Ovary (tissue), 9 donors: Measurements from ENCODE around the gene RAC2. TPM values are rescaled to one million over a fixed set of nuclear protein-coding genes. Genes with fewer than 3 reads are reported as not detected.
A peak's percentile ranks its signal among the peaks of the same experiment; 100 is the strongest.

Experiments used
- DNase-seq, 5 donors: peaks; one replicate each; pipeline ENCODE4 v3.0.0-alpha.2; 2019 to 2020
- H3K27ac ChIP-seq, 2 donors: fragments of 200-600 bp; one replicate each; pipeline versions ENCODE4 v1.5.1 to v1.8.0; 2019 to 2022
- H3K27me3 ChIP-seq: fragments of 200-600 bp; one replicate; pipeline ENCODE4 v1.8.0; 2022
- H3K36me3 ChIP-seq: fragments of 200-600 bp; sonication (generic); one replicate; pipeline ENCODE4 v1.5.1; 2019
- H3K4me1 ChIP-seq: one replicate; pipeline ENCODE4 v1.8.1; 2013; ENCODE audit warnings: mild to moderate bottlenecking, moderate library complexity; ENCODE audit not compliant: insufficient read depth
- H3K4me3 ChIP-seq: fragments of 200-600 bp; sonication (generic); one replicate; pipeline ENCODE4 v1.5.1; 2017
- H3K9me3 ChIP-seq, 2 donors: fragments of 200-600 bp in 1 of 2; sonication (generic) in 1 of 2; one replicate each; pipeline versions ENCODE4 v1.5.1 to v1.8.1; 2013 to 2019; ENCODE audit warnings: mild to moderate bottlenecking in 1 of 2, moderate library complexity in 1 of 2
- EP300 ChIP-seq: sonication (generic); formaldehyde crosslinking; IDR thresholded peaks from one replicate; pipeline ENCODE4 v1.6.1; 2017; ENCODE audit warnings: antibody characterized with exemption
- POLR2A ChIP-seq: fragments of 450-650 bp; IDR thresholded peaks from one replicate; pipeline ENCODE4 v1.6.1; 2017; ENCODE audit warnings: antibody characterized with exemption, mild to moderate bottlenecking, moderate library complexity
- WGBS, 3 donors: extraction: QIAGEN DNeasy Blood & Tissue Kit in 1 of 3; methylation state at CpG; one replicate each; pipeline versions ENCODE4 v1.1.5 to v1.1.7; 2013 to 2017; 5-methylcytosine and 5-hydroxymethylcytosine counted together
- intact Hi-C, 4 donors: fragments of 100-400 bp; cut with DNase I; formaldehyde crosslinking; loops; one replicate each; pipeline versions ENCODE4 v1.11.0 to v1.15.1; 2022 to 2023
- polyA plus RNA-seq, 2 donors: library from polyadenylated mRNA; stranded (reverse); fragments of 200-250 nt in 1 of 2; fragments of 350-450 nt in 1 of 2; fragmentation: Illumina TruSeq in 1 of 2; extraction: RNeasy Lipid Tissue Mini Kit (QIAGEN cat#74804) in 1 of 2; gene quantifications; one replicate each; pipeline ENCODE4 v1.2.3, GENCODE V29; 2013 to 2014
- total RNA-seq, 7 donors: library from RNA; depleted of rRNA in 2 of 7; stranded (reverse); fragments of >200 nt in 2 of 7; fragmentation: NEBNext Ultra II Directional in 3 of 7; extraction: Animal tissue kit (Norgen Biotek cat#: 25700) in 3 of 7; gene quantifications; one replicate each; pipeline versions ENCODE4 v1.1.0 to v1.2.4, GENCODE V29; 2016 to 2023
- TF ChIP-seq, protein P1 (sequence below), 3 donors: fragments of 450-650 bp in 2 of 3; fragments of 200-600 bp in 1 of 3; IDR thresholded peaks; one replicate each; pipeline versions ENCODE4 v1.5.1 to v1.8.0; 2016 to 2022; ENCODE audit warnings: antibody characterized with exemption in 3 of 3, mild to moderate bottlenecking in 1 of 3
- donor health status: DM: no; HTN: no; CAD: no; lungs with moderate emphysema.
- donor health status: DM: no; HTN: no; CAD: no.
- donor health status: Bipolar disorder and iron deficiency.
- donor health status: DM: yes; HTN: yes; CAD: no.
- donor health status: DM: no; HTN: no; CAD: no.
- donor health status: DM: yes; HTN: yes; CAD: no.

Gene RAC2
- total and polyA plus RNA-seq, 9 donors: 2.3 to 18.4 (median 6.0) TPM

DNA sequence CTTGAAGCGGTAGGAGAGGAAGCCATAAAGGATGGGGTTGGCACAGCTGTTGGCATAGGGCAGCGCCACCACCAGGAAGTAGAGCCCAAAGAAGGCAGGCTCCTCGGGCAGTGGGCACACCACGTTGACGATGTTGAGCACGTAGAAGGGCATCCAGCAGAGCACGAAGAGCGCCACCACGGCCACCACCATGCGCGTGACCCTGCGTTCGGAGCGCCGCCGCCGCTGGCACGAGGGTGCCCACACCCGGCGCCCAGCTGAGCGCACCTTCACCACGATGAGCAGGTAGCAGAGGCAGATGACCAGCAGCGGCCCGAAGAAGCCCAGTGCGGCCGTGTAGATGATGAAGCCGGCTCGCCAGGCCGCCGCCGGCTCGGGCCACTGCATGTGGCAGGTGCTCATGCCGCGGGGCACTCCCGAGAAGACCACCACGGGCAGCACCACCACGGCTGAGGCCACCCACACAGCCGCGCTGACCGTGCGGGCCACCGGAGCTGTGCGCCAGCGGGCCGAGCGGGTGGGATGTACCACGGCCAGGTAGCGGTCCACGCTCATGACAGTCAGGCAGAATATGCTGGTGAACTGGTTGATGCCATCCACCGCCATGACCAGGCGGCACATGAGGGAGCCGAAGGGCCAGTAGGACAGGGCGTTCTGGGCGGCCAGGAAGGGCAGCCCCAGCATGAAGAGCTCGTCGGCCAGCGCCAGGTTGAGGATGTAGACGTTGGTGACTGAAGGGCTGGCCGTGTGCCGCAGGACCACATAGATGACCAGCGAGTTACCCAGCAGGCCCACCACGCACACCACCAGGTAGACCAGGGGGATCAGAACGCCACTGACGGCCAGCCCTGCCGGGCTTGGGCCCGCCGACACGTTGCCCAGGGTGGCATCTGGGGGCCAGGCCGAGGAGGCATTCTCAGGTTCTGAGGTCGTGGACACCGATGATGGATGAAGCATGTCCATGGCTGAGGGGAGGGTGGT lies 36.9 kb downstream of the RAC2 start:
- Histone ChIP-seq H3K9me3 (no peaks in the 10 kb centered on the region), H3K4me3 (no peak overlapping the region), H3K4me1 (peaks cover 4% of the 10 kb centered on the region), H3K36me3 (no peaks in the 10 kb centered on the region), H3K27ac (no peak overlapping the region), H3K27me3 (no peaks in the 10 kb centered on the region)
- peak in 3 of 5 donors; percentile 14 to 28 (median 18) for DNase-seq
- 89 to 93% (median 92%) methylated on average over 70 to 71 of the region's 71 CpGs for WGBS, 3 donors
- TF ChIP-seq, protein P1, sequence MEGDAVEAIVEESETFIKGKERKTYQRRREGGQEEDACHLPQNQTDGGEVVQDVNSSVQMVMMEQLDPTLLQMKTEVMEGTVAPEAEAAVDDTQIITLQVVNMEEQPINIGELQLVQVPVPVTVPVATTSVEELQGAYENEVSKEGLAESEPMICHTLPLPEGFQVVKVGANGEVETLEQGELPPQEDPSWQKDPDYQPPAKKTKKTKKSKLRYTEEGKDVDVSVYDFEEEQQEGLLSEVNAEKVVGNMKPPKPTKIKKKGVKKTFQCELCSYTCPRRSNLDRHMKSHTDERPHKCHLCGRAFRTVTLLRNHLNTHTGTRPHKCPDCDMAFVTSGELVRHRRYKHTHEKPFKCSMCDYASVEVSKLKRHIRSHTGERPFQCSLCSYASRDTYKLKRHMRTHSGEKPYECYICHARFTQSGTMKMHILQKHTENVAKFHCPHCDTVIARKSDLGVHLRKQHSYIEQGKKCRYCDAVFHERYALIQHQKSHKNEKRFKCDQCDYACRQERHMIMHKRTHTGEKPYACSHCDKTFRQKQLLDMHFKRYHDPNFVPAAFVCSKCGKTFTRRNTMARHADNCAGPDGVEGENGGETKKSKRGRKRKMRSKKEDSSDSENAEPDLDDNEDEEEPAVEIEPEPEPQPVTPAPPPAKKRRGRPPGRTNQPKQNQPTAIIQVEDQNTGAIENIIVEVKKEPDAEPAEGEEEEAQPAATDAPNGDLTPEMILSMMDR (IDR thresholded peaks at IDR 0.05): no peak
- TF ChIP-seq EP300: no peak
- intact Hi-C loops: loop anchor here in 2 of 4 donors (5.0 to 10.0 kb wide), 2 partner anchors 40 to 432 kb away; partner anchors contain the start of gene IFT27 (in 1 of the 2)

DNA sequence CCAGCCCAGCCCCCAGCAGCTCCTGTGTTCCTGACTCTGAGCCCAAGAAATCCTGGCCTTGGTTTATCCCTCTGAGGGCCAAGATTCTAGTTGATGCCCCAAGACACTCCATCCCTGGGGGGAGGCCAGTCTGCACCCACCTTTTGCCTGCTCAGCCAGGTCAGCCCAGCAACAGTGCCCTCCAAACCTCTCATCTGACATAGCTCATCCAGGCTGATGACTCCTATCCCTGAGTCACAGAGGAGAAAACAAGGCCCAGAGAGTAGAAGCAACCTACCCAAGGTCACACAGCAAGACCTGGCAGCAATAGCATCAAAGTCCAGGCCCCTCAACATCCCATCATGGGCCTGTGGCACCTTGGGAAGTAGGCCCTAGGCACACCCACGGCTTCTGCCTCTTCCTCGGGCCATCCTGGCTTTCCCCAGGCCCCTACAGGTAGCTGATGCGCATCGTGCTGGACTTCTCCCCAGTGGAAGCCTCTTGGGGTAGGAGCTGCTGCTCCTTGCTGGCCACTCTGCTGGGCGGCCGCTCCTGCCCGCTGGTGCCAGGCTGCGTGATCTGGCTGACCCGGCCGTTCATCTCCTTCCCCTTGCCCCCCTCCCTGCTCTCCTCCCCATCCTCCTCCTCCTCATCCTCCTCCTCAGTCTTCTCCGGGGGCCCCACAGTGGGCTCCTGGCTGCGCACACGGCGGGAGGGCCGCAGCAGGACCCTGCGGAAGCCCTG lies 37.8 kb downstream of the RAC2 start:
- WGBS, 3 donors: 80 to 83% (median 82%) methylated on average over 16 of the region's 16 CpGs
- no peak for TF ChIP-seq POLR2A
- no peak for TF ChIP-seq EP300
- intact Hi-C loops: loop anchor here in 2 of 4 donors (5.0 to 10.0 kb wide), 2 partner anchors 39 to 431 kb away; partner anchors contain the start of gene IFT27 (in 1 of the 2)

DNA sequence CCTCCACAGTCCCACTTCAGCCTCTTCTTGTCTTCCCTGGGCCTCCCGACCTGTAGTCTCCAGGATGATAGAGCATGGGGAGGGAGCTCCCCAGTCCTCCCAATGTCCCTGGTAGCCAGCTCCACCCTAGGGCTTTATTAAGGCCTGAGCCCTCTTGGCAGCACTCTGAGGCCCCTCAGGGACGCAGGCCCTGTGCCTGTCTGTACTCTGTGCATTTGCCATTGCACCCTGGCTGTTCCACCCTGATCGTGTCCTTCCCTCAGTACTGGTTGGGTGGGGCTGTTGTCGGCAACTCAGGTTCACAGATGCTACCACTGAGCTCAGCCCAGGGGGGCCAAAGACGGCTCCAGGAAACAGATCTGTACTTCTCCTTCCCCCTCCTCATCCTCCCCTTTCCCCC lies 39.0 kb downstream of the RAC2 start:
- Histone ChIP-seq H3K27ac (no peak overlapping the region), H3K27me3 (no peaks in the 10 kb centered on the region)
- intact Hi-C loops: loop anchor here in 2 of 4 donors (5.0 to 10.0 kb wide), 2 partner anchors 38 to 430 kb away; partner anchors contain the start of gene IFT27 (in 1 of the 2)

More for the DNA sequence above, 37.8 kb downstream of the RAC2 start:
- H3K4me1 ChIP-seq: peaks cover 3% of the 10 kb centered on the region
- no peak overlapping the region for H3K27ac ChIP-seq
- H3K27me3 ChIP-seq: no peaks in the 10 kb centered on the region
- no peaks in the 10 kb centered on the region for H3K9me3 ChIP-seq
- DNase-seq: no peak
- no peaks in the 10 kb centered on the region for H3K36me3 ChIP-seq
- no peak overlapping the region for H3K4me3 ChIP-seq

DNA sequence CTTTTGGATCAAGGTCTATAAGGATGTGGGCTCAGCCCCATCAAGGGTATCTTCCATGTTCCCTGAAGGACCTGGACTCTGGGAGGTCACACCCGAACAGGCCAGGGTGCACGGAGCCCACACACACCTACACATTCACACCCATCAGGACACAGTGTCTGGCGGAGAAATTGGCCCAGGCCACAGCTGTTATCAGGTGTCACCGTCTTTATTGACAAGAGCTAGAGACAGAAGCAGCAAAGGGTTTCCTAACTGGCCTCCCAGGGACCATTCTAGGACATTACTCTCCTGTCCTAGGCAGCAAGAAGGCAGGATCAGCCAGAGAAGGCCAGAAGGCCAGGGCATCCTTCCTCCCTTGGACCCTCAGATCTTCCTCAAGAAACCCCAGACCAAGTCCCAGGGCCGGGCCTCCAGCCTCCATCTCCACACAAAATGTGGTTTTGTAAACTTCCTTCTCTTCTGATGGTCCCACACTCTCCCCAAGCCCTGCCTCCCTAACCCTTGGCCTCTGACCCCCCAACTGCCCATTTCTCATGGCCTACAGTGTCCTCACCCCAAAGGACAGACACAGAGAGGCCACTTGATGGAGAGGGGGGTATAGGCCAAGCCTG lies 39.9 kb downstream of the RAC2 start:
- Histone ChIP-seq H3K9me3 (no peaks in the 10 kb centered on the region), H3K4me1 (peaks cover 1% of the 10 kb centered on the region), H3K27ac (no peak overlapping the region), H3K27me3 (no peaks in the 10 kb centered on the region), H3K4me3 (no peak overlapping the region), H3K36me3 (no peaks in the 10 kb centered on the region)
- intact Hi-C loops: loop anchor here in 2 of 4 donors (5.0 to 10.0 kb wide), 2 partner anchors 422 to 429 kb away; partner anchors contain the start of gene IFT27 (in 1 of the 2)
- 88 to 93% (median 92%) methylated on average over 5 of the region's 5 CpGs for WGBS, 3 donors
- TF ChIP-seq, protein P1 (IDR thresholded peaks at IDR 0.05): no peak
- TF ChIP-seq EP300 (no peak), POLR2A (no peak)
- no peak for DNase-seq

More for the DNA sequence above, 39.0 kb downstream of the RAC2 start:
- no peaks in the 10 kb centered on the region for H3K4me1 ChIP-seq
- no peaks in the 10 kb centered on the region for H3K36me3 ChIP-seq
- no peaks in the 10 kb centered on the region for H3K9me3 ChIP-seq
- H3K4me3 ChIP-seq: no peak overlapping the region
- 86 to 90% (median 87%) methylated on average over 5 of the region's 5 CpGs for WGBS, 3 donors
- TF ChIP-seq POLR2A: no peak
- DNase-seq: no peak
